Effector CD8-positive, alpha-beta T cell (primary cell): ENCODE data around the gene ZNF346.
A peak's percentile ranks its signal among the peaks of the same experiment; 100 is the strongest.

Source experiments
- DNase-seq: peaks from one replicate; lab custom pipeline; 2025; lab: John Stamatoyannopoulos, UW

The ZNF346 gene

GRCh38 chr5:177094224-177095087, 72.0 kb downstream of the ZNF346 start:
- no peak for DNase-seq

- no peak for DNase-seq
These were observed 72.7 kb downstream of the ZNF346 start for GRCh38 chr5:177095088-177095669.

GRCh38 chr5:177096162-177097015, 73.9 kb downstream of the ZNF346 start:
- no peak for DNase-seq

GRCh38 chr5:177097016-177097985, 74.8 kb downstream of the ZNF346 start:
- no peak for DNase-seq

- no peak for DNase-seq
These were observed 75.6 kb downstream of the ZNF346 start for GRCh38 chr5:177098120-177098469.

GRCh38 chr5:177098470-177099141, 76.1 kb downstream of the ZNF346 start:
- no peak for DNase-seq

- no peak for DNase-seq
These were observed 77.1 kb downstream of the ZNF346 start for GRCh38 chr5:177099422-177100093.

- DNase-seq = no peak
These were observed 78.2 kb downstream of the ZNF346 start for GRCh38 chr5:177100714-177101121.

- no peak for DNase-seq
These were observed 81.2 kb downstream of the ZNF346 start for GRCh38 chr5:177103523-177104253.

GRCh38 chr5:177105691-177106476, 83.4 kb downstream of the ZNF346 start:
- DNase-seq = no peak

GRCh38 chr5:177107159-177107558, 84.7 kb downstream of the ZNF346 start:
- no peak for DNase-seq

GRCh38 chr5:177109810-177110209, 87.3 kb downstream of the ZNF346 start:
- no peak for DNase-seq

- DNase-seq = peak; percentile 43
These were observed 89.4 kb downstream of the ZNF346 start for GRCh38 chr5:177111720-177112394.

- no peak for DNase-seq
These were observed 90.2 kb downstream of the ZNF346 start for GRCh38 chr5:177112589-177113220.

GRCh38 chr5:177113566-177114424, 91.3 kb downstream of the ZNF346 start:
- DNase-seq = peak; percentile 66

GRCh38 chr5:177116631-177117373, 94.3 kb downstream of the ZNF346 start:
- peak; percentile 72 for DNase-seq
